CD4-positive, alpha-beta T cell treated with Interleukin-15 for 4 hours (primary cell): ENCODE results near the gene CCDC66.
A peak's percentile ranks its signal among the peaks of the same experiment; 100 is the strongest.

Experiments
- DNase-seq: peaks from one replicate; pipeline ENCODE4 v3.0.0-alpha.2; 2020; ENCODE audit warnings: low spot score

CCDC66 gene

DNA sequence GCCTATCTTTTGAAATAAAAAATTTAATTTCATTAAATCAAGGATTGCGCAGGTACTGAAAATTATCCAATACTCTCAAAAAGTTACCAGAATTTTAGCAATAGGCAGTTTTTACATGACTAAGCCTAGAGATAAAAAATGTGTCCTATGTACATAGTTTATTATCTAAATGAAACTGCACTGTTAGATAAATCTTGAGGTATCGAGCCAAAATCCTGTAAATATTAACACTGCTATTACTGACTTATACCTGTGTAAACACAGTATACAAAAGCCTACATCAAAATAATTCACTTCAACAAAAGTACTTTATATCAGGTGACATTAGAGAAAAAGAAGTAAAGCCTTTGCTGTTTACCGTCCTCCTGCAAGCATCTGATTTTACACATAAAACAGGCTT lies 65.4 kb downstream of the CCDC66 start:
- DNase-seq = no peak

DNA sequence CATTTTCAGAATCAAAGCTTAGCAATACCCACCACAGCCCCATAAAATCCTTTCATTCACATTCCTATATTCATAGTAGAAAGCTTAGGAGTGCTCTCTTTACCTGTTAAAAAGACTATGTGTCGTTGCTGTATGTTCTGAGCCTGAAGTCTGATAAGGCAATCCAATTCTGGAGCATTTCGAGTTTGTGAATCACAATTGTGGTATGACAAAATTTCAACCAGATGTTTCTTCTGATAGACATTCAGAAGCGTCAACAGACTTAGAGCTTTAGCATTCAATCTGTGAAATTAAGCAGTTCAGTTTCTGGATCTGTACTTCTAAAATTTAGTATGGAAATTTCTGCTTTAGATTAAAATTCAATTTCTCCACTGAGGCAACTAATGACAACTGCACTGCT lies 67.8 kb downstream of the CCDC66 start:
- DNase-seq = no peak

DNA sequence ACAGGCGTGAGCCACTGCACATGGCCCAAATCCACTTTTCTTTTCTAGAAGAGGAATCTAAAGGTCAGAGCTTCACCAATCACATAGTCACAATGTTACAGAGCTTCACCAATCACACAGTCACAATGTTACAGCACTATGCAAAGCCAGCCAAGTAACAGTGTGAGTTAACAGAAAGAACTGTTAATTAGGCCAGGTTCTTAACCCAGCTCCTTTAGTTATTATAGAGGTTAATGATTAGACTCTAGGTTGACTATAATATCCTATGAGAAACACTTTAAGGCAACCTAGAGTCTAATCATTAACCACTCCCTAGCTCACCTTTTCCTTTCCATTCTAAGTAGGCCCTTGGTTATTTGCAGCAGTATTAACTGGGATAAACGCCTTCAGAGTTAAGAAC lies 72.1 kb downstream of the CCDC66 start:
- DNase-seq = no peak

DNA sequence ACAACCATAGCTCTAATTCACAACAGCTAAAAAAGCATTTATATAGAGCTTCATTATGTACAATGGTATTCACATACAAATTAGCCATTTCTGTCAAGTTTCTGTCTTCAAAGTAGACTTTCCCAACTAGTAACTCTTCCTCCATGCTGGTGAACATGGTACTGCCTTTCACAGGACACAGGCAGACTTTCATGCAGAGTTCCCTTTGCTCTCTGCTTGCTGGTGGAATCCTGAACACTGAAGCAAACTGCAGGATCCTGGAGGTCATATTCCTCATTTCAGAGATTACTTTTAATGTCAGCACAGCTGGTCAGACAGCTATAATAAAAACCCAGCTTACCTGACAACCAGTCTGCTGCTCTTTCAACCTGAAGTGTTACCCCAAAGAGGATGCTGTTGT lies 72.5 kb downstream of the CCDC66 start:
- DNase-seq = no peak

DNA sequence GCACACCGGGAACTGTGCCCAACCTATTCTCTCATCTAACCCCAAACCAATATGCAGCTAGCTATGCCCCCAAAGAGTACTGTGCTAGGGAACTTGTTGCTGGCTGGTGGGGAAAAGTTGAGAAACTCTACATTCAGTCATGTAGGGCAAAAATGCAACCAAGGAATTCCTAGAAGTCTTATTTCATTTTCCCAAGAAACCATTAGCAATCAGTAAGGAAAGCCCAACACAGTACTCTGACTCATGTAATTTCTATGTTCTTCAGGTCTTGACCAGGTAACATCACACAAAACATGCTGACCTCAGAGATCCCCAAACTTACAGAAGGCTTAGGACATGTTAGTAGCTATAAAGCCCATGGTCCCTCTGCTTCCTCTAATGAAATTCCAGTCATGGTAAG lies 74.0 kb downstream of the CCDC66 start:
- no peak for DNase-seq

DNA sequence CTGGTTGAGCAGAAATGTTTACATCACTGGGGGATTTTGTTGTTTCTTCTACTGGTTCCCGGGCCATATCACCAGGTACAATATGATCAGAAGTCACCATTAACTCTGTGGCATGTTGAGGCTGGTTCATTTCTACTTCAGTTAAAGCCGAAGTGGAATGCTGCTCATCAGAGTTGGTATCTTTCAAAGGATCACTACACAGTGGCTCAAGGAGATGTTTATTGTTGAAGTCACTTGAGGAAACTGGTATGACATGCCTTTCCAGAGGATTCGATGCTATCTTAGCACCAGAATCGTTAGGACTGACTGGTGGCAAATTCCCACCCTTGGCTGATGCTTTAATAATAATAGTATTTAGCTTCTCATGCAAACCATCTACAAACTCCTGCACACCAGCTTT lies 76.2 kb downstream of the CCDC66 start:
- no peak for DNase-seq

DNA sequence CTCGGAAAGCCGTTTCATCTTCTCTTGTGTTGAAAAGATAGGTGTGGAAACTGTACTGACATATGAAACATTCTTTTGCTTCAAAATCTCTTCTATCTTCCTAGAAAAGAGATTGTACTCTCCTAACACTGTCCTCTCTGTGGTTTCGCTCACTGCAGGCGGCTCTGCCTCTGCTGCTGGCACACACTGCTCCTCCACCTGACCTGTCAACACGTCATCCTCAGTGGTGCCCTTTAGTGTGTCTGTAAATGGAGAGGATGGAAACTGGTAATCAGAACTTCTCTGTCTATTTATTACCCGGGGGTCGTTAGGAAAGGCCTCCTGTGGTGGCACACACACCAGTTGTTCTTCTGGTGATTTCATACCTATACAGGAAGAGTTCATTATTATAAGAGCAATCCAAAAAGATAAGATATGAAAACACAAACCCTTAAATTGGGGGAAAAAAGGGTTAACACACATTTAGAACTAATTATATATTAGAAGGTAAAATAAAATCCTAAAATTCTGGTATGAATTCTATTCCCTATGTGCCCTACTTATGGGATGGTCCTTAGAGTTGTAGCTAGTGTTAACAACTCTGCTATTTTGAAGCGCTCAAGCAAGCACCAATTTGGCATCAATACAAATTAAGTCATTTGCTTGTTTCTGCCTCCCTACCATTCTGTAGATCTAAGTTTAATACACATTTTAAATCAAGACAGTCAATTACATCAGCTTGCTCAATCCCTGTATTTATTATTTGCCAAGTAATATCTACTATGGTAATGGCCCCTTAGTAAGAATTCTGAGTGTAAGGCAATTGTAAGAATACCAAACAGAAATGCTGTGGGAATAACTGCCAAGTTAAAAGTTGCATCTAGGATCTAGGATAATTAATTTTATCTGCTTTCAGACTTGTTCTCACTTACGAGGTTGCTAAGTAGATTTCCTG lies 76.9 kb downstream of the CCDC66 start:
- no peak for DNase-seq

DNA sequence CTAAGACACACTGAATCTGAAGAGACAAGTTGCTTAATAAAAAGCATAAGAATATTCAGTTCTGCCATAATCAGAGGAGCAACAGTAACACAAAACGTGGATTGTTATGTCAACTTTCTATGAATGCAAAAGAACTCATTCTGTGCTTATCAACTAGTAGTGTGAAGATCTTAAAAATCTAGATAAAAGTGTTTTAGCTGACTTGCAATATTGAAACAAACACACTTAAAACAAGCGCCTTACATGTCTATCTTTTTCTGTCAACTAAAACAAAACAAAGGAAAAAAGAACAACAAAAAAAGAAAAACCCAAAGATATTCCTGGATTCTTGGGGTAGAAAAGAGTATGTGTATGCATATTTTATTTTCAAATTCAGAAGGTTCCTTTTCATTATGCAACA lies 88.4 kb downstream of the CCDC66 start:
- no peak for DNase-seq

DNA sequence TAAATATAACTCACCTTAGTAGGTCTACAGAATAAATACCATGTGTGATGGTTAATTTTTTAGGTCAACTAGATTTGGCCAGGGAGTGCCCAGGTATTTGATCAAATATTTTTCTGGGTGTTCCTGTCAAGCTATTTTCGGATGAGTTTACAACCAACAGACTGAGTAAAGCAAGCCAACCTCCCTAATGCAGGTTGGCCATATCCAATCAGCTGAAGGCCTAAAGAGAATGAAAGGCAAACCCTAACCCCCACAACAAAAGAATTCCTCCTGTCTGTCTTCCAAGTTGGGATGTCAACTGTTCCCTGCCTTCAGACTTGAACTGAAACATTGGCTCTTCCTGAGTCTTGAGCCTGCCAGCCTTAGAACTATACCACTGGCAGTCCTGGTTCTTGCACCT lies 97.5 kb downstream of the CCDC66 start:
- DNase-seq = no peak

DNA sequence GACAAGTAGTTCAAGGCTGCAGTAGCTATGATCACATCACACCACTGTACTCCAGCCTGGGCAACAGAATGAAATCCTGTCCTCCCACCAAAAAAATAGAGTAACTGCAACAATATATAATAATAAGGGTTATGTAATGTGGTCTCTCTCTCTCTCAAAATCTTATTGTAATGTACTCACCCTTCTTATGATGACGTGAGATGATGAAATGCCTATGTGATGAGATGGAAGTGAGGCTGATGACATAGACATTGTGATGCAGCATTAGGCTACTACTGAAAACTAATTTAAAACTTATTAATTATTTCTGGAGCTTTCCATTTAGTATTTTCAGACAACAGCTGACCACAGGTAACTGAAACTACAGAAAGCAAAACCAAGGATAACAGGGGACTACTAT lies 98.7 kb downstream of the CCDC66 start:
- no peak for DNase-seq

DNA sequence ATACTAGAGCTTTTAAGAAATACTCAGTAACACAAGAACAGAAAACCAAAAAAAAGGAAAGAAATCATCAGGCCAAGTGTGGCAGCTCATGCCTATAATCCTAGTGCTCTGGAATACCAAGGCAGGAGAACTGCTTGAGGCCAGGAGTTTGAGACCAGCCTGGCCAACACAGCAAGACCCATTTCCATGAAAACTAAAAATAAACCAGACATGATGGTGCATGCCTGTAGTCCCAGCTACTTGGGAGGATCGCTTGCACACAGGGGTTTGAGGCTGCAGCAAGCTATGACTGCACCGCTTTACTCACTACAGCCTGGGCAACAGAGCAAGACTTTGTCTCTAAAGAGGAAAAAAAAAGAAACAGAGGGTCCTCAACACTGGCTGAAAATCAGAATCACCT lies 107.8 kb downstream of the CCDC66 start:
- DNase-seq = no peak

DNA sequence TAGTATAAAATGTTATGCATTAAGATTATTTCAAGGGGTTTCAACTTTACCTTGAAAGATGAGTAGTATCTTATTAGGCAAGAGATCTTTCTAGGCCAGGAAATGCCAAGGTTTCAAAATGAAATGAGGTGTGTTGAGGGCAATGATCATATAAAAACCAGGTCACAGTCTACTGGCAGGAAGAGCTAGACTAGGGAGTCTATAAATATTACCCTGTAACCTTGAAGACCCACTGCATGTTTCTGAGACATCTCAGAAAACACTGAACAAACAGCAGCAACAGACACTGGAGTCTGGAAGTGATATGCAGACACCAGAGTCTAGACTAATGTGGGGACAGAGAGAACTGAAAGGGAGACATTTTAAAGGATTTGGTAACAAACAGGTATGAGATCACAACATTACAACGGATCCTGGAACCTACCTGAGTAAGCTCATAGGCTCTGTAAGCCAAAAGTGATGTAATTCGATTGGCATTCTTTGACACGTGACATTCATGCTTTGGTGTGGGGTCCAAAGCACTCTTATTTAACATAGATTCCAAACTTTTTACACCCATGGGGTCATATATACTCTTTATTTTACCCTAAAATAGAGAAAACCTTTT lies 111.1 kb downstream of the CCDC66 start:
- peak; percentile 3 for DNase-seq
